ENCODE data around the gene COL1A2.

COL1A2 gene

DNA sequence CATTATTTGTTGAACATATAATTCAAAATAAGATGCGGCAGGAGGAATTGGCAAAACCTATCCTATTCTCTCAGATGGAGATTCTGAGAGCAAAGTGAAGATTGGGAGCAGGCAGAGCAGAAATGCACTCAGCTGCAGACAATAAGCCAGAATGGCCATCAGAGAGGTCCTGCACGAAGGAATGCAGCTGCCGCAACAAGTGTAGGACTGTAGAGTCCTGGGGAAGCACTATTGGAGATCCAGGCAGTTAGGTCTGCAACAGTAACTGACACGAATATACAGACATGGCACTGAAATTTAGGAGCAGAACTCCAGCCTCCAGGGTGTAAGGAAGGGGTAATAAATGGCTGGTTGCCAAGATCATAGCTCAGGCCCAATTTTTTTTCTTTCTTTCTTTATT lies 10.4 kb upstream of the COL1A2 start:
- DNase-seq = peak; percentile 54

- no peak for DNase-seq
These were observed 8.3 kb upstream of the COL1A2 start for GRCh38 chr7:94386416-94386815.

DNA sequence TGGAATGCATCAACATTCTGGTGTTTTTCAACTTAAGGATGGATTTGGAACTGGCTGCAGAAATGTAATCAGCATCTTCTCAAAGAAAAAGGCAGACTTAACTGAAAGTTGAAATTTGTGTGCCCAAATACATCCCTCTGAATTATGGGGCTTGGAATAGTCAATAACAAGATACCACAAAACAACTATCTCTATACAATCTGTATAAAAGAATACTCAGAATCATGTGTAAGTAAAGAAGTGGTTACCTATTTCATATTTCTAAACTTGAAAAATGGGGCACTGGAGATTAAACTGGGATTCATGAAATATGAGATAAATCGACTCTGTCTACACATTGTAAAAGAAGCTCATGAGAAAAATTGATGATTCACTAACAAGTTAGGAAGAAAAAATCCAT lies 6.2 kb upstream of the COL1A2 start:
- DNase-seq = no peak

DNA sequence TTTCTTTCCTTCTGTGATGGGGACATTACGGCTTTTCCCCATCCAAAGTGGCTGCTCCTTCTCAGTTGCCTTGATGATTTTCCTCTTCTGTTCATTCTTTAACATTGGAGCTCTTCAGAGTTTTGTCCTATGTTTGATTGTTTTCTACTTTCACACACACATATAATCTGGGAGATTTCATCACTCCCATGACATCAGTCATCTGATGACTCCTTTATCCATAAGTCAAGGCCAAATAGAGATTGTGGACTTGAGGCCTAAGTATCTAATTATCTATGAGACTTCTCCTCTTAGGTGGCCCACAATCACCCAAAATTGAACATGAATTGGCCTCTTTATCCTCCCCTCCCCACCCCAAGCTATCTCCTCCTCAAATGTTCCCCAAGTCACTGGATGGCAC lies 5.3 kb upstream of the COL1A2 start:
- no peak for DNase-seq

- DNase-seq = peak; percentile 87
These were observed 2.8 kb upstream of the COL1A2 start for GRCh38 chr7:94391726-94392392.

- no peak for DNase-seq
These were observed 2.3 kb upstream of the COL1A2 start for GRCh38 chr7:94392393-94392786.

DNA sequence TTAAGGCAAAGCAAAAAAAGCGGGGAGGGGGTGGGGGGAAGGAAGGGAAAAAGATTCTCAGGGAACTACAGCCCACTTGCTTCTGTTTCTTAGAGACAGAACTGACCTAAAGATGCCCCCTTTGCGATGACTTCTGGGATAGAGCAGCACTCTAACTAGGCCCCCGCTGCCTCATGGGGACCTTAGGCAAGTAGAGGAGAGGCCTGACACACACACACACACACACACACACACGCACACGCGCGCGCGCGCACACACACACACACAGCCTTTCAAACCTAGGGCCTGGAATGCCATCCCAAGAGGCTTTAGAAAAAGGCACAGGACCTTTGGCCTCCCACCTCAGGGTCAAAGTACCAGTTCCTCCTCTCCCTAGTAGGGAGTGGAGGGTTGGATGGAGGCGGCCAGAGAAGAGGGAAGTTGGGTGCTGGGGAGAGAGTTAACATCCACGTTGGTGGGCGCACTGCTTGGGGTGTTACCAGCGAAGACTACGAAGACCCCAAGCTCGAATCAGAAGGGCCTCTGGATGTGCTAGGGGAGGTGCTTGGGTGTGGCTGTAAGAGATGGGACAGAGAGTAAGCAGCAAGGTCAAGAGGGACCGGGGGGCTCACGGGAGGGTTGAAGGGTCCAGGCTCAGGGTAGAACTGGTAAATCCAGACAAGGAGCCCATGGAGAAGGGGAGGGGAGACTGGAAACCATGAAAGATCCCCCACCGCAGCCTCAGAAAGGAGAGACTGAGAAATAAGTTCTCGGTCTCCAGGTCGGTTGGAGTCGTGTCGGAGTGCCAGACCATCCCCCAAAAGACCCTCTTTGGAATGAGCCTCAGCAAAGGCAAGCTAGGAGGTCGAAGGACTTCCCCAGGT lies 1.2 kb upstream of the COL1A2 start:
- DNase-seq = peak; percentile 76

- DNase-seq = no peak
These were observed 622 bp upstream of the COL1A2 start for GRCh38 chr7:94394109-94394436.

- DNase-seq = peak; percentile 72
These were observed 694 bp downstream of the COL1A2 start for GRCh38 chr7:94395141-94396036.

DNA sequence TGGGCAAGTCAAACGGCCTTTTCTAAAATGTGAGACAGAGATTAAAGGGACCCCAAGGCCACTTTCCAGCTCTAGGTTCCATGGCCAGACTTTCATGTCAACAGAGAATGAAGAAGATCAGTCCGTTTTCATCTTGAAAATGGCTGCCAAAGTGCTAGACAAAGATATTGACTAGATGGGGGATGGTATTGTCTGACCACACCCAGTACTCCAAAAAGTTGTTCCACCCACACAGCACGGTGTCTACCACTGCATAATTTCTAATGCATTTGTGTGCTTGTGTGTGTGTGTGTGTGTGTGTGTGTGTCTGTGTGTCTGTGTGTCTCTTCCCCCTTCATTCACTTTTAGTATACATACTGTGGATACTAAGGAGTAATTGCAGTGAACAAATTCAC lies 1.3 kb downstream of the COL1A2 start:
- DNase-seq = peak; percentile 55

GRCh38 chr7:94396596-94396995 lies 1.9 kb downstream of the COL1A2 start:
- no peak for DNase-seq

DNA sequence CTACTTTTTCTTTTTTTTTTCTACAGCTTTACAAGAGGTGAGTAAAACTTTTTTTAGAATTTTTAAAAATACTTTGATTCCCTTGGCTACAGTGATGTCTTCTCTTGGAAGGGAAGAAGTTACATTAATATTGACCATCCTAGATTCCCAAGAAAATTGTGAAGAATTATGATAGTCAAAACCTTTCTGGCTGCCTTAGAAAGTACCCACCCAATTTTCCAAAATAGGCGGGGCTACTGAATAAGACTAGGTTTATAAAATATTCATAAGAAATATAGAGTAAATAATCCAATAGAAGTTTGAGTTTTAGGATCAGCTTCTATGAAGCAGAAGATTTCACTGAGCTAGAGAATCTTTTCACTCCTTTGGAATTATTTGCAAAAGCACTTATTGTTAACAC lies 3.0 kb downstream of the COL1A2 start:
- DNase-seq = no peak

DNA sequence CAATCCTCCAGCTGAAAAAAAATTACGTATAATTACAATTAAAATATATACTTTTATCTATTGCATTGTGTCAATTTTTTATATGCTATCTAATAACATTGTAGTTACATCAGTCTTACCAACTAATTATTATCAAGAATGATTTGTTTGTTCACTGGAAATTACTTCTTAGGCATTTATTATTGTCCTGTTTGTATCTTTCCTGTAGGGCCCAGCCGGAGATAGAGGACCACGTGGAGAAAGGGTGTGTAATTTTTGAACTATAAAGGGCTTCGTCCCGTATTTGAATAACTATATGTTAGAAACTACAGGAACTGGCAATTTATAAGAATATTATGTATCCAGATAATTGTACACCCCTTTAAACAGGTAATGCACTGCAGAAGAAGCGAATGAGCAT lies 4.1 kb downstream of the COL1A2 start:
- DNase-seq = no peak

- no peak for DNase-seq
These were observed 5.3 kb downstream of the COL1A2 start for GRCh38 chr7:94400022-94400421.

DNA sequence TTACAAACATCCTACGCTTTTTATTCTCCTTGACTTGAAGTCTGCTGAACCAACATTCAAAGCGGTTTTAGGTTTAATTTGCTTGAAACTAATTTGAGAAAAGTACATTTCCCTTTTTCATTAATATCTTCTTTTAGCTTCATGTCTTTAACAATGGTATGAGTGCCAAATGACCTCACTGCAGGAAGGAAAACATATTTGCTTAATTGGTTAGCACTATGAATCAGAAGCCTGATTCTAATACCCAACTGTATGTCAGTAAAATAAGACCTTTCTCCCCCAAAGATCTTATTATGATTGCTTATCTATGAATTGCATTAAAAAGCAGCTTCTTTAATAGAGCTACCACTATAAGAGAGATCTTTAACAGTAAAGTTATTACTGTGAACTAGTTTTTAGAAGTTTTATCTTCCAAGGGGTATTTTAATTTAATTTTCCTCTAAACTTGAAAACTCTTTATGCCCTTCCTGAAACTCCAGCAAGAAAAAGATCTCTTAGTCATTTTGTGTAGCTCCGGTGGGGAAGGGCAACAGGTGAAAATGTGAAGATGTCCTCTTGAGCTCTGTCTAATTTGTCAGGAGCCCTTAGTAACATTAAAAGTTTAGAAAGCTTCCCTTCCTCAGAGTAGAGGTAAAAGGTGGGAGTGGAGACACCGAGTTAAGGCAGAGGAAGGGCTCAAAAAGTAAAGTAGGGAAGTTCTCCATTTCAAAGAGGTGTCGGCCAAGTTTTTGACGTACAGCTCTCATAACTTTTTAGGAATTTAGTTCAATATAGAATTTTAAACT lies 6.1 kb downstream of the COL1A2 start:
- no peak for DNase-seq

DNA sequence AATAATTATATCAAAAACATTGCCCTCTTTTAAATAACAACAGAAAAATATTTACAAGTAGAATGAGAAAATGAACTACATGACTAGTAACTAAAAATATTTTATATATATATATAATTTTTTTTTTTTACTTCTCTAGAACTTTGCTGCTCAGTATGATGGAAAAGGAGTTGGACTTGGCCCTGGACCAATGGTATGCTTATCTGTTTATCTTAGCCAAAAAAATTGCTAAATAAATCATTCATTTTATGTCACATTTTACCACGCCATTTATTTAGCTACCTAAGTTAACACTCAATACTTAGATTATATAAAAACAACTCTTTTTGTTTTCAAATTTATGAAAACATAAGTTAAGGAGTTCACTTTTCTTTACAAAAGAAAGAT lies 6.7 kb downstream of the COL1A2 start:
- DNase-seq = no peak

DNA sequence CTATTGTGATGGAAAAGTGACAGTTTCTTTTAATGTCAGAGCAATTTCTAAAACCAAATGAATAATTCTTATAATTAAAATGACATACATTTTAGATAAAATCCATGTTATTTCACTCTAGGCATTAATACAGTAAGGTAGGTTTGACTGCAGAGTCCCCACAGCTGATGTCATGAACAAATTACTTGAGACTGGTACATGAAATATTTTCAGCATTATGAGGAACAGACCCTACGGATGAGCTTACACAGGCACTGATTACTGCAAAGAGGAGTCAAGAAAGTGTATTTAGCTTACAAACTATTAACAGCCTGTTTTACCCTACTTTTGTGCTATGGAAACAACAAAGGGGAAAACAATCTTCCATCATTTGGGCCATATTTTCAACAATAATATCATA lies 8.9 kb downstream of the COL1A2 start:
- DNase-seq = no peak

GRCh38 chr7:94405506-94405905 lies 10.8 kb downstream of the COL1A2 start:
- DNase-seq = no peak

GRCh38 chr7:94406696-94407095 lies 12.0 kb downstream of the COL1A2 start:
- no peak for DNase-seq

GRCh38 chr7:94409200-94409948 lies 14.7 kb downstream of the COL1A2 start:
- DNase-seq = no peak

DNA sequence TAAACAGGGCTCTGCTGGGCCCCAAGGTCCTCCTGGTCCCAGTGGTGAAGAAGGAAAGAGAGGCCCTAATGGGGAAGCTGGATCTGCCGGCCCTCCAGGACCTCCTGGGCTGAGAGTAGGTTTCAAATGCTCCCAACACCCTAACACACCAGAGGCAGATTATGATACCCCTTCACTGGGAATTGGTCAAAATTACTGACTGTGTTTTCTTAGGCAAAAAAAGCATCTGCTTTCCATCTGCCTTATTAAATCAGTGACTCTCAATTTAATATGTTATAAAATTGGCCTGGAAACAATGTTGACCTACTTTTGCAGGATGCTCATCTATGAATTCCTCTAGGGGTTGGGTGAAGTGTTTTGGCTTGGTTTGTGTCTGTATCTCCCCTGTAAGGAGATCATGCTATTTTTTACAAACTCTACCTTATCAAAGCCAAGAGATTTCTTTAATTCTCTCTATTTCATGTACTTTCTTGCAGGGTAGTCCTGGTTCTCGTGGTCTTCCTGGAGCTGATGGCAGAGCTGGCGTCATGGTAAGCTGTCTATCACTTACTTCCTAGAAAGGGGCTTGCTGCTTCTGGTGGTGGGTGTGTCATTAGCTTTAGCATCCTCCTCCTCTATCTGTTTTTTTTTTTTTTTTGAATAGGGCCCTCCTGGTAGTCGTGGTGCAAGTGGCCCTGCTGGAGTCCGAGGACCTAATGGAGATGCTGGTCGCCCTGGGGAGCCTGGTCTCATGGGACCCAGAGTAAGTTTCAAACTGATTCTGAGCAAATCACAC lies 15.9 kb downstream of the COL1A2 start:
- no peak for DNase-seq

DNA sequence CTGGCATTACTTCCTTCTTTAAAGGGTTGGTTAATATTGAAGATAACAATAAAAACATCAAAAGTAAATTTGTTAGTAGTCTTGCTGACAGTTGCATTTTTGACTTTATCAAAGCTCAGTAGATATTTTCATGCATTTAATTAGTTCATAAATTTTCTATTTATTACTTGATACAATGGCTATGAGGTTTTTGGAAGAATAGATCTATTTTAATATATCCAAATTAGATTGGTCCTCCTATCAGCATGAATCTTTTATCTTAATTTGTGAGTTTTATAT lies 16.4 kb downstream of the COL1A2 start:
- no peak for DNase-seq
